ENCODE results near the gene PHLPP2.

PHLPP2 gene, protein sequence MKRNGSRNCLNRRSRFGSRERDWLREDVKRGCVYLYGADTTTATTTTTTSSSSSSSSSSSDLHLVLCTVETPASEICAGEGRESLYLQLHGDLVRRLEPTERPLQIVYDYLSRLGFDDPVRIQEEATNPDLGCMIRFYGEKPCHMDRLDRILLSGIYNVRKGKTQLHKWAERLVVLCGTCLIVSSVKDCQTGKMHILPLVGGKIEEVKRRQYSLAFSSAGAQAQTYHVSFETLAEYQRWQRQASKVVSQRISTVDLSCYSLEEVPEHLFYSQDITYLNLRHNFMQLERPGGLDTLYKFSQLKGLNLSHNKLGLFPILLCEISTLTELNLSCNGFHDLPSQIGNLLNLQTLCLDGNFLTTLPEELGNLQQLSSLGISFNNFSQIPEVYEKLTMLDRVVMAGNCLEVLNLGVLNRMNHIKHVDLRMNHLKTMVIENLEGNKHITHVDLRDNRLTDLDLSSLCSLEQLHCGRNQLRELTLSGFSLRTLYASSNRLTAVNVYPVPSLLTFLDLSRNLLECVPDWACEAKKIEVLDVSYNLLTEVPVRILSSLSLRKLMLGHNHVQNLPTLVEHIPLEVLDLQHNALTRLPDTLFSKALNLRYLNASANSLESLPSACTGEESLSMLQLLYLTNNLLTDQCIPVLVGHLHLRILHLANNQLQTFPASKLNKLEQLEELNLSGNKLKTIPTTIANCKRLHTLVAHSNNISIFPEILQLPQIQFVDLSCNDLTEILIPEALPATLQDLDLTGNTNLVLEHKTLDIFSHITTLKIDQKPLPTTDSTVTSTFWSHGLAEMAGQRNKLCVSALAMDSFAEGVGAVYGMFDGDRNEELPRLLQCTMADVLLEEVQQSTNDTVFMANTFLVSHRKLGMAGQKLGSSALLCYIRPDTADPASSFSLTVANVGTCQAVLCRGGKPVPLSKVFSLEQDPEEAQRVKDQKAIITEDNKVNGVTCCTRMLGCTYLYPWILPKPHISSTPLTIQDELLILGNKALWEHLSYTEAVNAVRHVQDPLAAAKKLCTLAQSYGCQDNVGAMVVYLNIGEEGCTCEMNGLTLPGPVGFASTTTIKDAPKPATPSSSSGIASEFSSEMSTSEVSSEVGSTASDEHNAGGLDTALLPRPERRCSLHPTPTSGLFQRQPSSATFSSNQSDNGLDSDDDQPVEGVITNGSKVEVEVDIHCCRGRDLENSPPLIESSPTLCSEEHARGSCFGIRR (N-terminal part only)

DNA sequence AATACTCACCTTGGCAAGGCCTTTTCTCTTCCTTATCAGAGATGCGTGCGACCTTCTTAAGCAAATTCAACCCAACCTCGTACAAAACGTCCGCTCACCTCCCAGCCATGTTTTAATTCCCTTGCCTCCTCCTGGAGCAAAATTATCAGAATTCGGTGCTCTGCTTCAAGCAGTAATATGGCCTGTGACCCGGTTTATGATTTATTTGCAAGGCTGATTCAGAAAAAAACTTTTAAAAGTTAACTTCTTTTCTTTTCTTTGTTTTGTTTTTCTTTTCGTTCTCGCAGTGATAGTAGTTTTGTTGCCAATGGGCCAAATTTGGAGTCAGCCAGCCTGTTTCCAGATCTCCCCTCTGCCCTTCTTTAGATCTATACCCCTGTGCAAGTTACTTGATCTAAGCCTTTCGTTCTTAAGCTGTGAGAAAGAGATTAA, at the start of gene PHLPP2:
Gene PHLPP2, minus strand, starts transcription at position 382 of the 432 bp plus-strand sequence. CDS start 9,906 bp downstream, outside the sequence.
- DNase-seq (ENCODE audit: low spot score) = no peak

DNA sequence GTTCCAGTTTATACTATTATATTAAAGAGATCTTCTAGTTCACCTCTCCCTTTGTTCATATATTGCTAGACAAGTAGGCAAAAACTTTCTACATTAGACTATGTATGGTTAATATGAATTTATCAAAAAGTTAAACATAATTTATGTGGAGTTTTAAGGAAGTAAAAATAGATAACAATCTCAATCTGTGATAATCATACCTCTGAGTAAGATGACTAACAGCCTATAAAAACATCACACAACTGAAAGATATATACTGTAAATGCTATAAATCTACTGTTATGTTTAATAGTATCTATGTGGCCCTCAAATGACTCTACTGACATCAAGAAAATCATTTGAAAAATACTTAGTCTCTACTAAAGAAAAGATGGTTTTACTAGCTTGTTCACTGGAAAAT, 47.1 kb upstream of the PHLPP2 start:
- no peak for DNase-seq (ENCODE audit: low spot score)

DNA sequence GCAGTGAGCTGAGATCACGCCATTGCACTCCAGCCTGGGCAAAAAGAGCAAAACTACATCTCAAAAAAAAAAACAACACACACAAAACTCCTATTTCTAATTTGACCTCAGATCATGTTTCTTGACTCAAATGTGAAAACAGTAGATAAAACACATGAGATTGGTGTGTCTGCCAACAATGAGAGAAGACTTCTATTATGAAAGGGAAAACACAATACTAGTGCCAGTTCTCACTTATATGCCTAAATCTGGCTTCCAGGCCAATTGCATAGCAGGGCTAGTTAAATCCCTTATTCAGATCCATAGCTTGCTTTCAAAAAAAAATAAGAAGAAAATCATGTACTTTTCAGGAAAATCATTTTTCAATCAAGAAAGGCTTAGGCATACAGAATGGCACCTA, 44.7 kb upstream of the PHLPP2 start:
- no peak for DNase-seq (ENCODE audit: low spot score)

DNA sequence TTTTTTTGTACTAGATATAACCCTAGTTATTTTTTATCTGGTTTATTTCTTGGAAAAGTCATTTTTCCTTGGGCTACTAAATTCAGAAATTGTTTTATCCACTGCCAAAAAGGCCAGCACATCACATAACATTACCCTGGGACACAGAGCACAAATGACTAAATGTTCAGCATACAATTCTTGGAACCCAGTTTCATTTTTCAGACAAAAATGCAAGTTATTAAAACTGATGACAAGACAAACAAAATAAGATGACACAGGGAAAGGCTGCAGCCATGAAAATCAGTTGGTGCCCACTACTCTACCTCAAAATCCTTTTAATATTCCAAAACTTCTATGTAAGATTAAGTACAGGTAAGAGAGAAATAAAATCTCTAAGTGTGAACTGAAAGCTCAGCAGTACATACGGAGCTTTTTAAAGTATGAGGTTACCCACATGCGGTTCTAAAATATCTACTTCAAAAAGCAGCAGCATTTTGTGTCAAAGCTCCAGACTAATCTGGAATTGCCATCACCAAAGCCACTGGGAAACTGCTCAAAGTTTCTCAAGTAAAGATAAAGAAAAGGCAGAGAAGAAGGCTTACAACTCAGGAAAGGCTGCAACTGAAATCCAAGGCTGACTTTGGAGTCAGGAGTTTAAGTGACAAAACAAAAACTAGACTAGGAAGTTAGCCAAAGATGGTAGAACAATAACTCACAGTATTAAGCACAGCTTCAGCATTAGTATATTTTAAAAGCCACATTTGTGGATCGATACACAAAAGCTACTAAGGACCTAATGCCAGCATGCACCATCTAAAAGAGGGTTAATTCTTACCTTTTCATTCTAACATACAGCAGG, 42.8 kb upstream of the PHLPP2 start:
- no peak for DNase-seq (ENCODE audit: low spot score)

DNA sequence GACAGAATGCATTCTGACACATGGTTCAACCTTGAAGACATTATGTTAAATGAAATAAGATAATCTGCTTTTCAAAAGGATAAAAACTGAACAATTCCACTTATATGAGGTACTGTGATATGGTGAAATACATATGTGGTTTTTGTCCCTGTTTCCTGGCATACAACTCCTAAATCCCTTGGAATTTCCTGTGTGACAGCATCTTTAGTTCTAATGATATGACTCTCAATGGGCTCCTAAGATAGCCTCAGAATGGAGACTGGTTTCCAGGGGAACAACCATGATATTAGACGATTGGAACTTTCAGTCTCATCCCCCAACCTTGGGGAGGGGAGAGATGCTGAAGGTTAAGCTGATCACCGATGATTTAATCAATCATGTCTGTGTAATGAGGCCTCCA, 37.7 kb upstream of the PHLPP2 start:
- DNase-seq (ENCODE audit: low spot score) = no peak

DNA sequence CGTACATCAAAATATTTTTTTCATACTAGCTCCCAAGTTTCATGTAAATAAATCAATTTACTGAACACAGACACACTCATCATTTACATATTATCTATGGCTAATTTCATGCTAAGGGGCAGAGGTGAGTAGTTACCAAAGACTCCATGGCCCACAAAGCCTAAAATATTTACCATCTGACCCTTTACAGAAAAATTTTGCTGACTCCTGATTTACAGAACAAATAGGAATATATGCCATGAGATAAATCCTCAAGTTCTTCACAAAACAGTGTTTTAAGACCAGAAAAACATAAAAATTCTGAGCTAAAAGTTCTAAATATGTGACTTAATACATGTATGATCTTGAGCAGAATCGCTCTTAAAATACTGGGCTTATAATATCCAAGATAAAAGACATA, 36.6 kb upstream of the PHLPP2 start:
- no peak for DNase-seq (ENCODE audit: low spot score)

DNA sequence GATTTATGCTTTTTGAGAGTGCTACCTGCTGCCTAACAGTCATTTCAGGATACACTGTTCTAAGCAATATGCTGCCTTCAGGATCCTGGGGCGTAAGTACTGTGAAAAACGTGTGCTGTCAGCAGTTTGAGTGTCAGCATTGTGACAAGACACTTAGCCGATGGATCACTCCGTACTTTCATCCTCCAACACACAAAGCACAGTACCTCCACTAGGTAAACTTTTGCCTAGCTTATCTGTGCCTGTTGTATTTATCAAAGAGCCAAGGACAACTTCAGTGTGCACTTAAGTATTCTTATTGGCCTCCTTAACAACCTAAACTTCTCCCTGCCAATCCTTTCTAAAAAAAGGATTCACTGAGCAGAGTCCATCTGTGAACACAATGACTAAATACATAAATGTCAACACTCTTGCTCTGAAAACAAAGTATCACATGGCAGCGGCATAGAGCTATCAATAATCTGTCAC, 33.8 kb upstream of the PHLPP2 start:
- no peak for DNase-seq (ENCODE audit: low spot score)

DNA sequence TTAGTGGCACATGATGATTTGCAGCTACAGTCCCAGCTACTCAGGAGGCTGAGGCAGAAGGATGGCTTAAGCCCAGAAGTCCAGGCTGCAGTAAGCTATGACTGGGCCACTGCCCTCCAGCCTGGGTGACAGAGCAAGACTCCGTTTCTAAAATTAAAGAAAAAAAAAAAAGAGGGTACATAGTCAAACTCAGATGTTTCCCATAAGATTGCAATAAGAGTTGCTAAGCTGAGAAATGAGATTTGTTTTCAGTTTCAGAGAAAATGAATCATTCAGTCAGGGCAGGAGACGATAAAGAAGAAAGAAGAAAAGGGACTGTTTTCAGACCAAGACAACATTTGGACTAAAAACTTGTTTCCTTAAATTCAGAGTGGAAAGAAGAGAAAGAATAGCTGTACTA, 30.2 kb upstream of the PHLPP2 start:
- no peak for DNase-seq (ENCODE audit: low spot score)

DNA sequence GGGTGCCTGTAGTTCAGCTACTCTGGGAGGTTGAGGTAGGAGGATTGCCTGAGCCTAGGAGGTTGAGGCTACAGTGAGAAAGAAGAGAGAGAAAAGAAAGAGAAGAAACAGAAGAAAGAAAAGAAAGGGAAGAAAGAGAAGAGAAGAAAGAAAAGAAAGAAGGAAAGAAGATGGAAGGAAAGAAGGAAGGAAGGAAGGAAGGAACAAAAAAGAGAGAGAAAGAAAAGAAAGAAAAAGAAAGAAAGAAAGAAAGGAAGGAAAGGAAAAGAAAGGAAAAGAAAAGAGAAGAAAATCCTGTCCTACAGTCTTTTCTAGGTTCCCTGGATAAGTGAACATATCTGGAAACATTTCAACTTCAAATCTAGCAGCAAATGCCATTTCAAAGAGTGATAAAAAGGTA, 29.6 kb upstream of the PHLPP2 start:
- no peak for DNase-seq (ENCODE audit: low spot score)

DNA sequence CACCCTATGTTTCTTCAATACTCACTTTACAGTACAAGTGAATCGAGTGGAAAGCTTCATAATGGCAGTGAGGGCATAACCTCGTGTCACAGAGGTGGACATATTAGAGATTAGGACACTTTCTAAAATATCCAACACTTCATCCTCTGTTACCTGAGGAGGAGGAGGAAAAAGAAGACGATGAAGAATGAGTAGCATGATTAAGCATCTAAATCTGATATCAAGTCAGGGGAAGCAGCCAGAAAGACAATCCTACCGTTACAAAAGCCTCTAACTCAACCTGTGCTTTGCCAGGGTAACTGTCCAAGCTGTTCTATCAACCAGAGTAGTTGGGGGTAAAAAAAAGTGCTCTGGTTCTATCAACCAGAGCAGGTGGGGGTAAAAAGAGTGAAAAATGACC, 23.7 kb upstream of the PHLPP2 start:
- DNase-seq (ENCODE audit: low spot score) = no peak

DNA sequence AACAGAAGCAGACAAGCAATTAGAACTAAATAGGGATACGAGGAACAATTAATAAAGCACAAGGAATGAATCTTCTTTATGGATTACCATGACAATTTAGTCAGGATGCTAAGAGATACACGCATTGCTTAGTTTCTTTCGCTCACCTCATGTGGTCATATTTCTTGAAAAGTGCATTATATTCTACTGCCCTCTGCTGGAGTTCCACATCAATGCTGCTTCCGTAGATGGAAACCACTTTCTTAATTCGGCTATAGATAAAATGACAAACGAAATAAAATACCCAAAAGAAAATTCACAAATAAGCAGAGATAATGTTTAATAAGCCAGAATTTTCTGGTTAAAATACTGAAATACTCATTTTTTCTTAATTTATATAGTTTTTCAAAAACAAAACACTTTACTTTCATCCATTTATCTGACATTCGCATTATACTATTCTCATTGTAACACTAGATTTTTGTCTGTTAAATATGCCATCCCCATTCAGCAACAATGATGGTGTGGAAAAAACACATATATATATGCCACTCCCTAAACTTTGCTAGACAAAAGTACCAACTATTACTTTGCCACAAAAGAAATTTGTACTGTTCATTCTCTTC, 22.0 kb upstream of the PHLPP2 start:
- DNase-seq (ENCODE audit: low spot score) = peak; percentile 35

DNA sequence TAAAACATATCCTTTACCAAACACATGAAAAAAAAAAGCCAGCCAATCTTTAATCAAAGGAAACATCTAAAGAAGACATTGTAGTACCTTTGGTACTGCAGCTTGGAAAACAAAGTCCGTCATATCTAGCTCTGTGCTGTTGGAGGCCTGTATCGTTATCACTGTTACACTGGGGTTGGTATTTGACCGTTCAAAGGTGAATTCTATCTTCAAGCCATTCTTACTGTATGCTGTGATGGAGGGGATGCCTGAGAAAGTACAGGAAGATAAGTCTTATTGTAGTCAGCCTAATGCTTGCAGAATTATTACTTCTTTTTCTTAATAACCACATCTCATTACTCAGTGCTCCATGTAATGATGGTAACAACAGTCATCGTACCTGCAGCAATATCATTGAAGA, 14.4 kb upstream of the PHLPP2 start:
- DNase-seq (ENCODE audit: low spot score) = no peak

DNA sequence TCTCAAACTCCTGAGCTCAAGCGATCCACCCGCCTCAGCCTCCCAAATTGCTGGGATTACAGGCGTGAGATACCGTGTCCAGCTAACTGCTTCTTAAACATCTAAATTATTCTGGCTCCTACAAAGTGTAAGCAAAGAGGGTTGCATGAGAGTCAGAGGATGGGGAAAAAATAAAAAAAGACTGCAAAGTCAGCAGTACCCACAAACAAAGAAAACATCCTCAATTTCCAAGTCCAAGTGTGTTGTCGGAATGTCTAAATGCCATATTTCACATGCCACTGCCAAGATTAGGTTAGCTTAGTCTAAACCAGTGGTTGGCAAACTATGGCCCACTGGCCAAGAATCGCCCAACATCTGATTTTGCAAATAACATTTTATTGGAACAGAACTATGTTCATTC, 13.0 kb upstream of the PHLPP2 start:
- no peak for DNase-seq (ENCODE audit: low spot score)

DNA sequence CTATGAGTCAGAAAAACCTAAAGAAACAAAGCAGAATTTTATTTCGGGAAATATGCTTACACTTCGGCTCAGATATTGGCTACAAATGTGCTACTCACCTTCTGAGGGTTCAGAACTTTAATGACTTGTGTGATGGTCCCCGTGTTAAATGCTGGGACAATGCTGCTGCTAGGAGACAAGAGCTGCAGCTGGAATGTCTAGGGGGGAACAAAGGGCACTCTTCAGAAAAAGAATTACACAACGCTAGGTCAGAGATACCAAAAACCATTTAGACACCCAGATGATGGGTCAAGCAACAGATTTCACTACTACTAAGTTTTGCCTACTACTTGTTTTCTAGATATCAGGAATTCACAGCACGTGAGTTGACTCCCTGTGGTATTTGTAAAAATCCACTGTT, 10.0 kb upstream of the PHLPP2 start:
- no peak for DNase-seq (ENCODE audit: low spot score)

DNA sequence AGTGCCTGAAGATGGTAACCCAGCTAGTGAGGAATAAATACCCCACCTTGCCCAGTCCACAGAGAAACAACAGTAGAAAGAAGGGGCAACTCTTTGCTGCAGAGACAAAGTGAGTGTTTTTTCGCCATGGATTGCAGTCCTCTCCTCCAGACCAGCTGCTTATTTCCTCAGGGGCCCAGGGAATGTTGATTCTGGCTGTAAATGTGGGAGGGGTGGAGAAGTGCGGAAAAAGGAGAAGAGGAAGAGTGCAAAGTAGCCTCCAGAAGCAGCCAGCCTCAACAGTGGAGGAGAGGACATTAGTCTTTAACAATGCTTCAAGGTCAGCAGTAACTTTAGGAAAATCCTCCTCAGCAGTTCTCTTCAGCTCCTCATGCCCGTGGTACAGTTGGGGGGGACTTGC, 8.1 kb upstream of the PHLPP2 start:
- no peak for DNase-seq (ENCODE audit: low spot score)

DNA sequence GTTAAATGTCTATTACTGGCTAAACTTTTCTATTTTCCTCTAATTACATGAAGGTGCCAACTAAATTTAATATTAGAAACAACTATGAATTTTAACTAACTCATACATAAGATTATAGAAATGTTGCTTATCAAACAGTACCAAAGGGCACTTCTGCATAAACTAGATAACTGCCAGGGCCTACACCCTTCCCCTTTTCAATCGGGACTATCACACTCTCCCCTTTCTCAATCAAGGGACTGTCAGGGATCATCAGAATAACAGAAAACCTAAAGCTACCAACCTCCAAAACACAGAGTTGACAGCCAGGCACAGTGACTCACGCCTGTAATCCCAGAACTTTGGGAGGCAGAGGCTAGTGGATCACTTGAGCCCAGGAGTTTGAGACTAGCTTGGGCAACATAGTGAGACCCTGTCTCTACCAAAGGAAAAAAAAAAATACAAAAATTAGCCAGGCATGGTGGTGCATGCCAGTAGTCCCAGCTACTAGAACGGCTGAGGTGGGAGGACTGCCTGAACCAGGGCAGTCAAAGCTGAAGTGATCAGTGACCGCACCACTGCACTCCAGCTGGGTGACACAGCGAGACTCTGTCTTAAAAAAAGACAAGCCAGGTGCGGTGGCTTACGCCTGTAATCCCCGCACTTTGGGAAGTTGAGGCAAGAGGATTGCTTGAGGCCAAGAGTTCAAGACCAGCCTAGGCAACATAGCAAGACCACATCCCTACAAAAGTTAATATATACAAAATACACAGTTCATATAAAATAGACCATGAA, 3.2 kb upstream of the PHLPP2 start:
- no peak for DNase-seq (ENCODE audit: low spot score)

DNA sequence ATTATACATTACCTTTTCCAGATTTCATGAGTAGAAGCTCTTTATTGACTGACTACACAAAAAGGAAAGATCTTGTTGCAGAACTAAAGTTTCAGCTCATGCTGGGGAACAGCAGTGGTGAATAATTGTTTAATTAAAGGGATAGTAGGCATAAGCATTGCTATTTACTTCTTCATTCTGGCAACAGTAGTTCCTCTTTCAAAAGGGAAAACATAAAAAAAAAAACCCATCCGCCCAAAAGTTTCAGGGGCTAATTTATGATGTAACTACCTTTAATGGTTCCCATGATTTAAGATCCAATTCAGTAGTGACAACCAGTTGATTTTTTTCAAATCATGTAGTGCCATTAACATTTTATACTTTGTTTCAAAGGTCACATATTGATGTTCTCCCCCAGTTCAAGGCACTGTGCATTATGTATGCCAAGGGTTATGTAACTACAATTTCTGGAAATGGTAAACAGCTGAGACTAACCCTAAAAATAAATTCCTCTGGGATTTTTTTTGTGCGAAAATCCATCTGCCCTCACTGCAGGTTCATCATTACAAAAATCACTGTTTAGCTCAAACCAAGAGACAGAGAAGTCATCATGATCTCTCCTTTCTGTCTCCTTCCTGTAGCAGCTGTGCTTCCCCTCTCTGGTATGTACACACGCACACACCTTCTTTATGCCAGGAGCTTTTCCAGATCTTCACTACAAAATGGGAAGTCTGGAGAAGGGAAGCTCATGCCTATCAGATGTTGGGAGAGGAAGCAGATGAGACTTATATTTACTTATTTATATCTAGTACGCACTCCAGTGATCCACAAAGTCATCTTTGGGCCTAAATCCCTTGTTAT, 2.2 kb upstream of the PHLPP2 start:
- DNase-seq (ENCODE audit: low spot score) = no peak

DNA sequence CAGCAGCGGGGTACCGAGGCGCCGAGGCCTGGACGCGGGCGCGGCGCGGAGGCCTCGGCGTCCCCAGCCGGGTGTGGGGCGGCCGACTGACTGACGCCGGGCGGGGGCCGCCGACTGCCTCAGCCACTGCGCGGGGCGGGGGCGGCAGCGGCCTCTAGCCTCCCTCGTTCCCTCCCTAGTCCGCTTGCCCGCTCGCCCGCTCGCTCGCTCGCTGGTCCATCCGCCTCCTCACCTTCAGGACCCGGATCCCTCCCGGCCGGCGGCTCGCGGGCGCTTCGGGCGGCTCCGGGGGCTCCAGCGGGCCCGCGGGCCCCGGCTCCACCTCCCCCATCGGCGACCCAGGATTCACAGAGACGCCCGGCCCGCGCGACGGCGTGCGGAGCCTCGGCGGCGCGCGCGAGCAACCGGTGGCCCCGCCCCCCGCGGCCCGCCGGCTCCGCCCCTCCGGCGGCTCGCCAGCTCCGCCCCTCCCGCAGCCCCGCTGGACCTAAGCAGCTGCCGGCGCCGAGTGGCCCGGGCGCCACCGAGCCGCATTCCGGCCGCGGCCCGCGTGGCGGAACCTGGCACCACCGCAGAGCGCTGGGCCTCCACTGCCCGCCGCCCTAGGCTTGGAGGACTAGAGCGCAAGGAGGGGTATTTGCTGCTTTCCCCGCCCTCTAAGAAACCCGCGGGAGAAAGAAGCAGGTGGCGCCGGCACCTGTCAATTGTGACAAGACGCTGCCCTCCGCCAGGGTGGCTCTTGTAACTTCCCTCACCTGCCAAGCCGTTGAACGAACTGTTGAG, 773 bp downstream of the PHLPP2 start:
- peak; percentile 70 for DNase-seq (ENCODE audit: low spot score)
